NCI-H510A treated with DMSO at 0.1 percent for 48 hours (cell line): ENCODE measurements around the gene CAPN13.

ENCODE experiments used
- DNase-seq: peaks from one replicate; lab custom pipeline; 2025; lab: John Stamatoyannopoulos, UW

The CAPN13 gene

DNA sequence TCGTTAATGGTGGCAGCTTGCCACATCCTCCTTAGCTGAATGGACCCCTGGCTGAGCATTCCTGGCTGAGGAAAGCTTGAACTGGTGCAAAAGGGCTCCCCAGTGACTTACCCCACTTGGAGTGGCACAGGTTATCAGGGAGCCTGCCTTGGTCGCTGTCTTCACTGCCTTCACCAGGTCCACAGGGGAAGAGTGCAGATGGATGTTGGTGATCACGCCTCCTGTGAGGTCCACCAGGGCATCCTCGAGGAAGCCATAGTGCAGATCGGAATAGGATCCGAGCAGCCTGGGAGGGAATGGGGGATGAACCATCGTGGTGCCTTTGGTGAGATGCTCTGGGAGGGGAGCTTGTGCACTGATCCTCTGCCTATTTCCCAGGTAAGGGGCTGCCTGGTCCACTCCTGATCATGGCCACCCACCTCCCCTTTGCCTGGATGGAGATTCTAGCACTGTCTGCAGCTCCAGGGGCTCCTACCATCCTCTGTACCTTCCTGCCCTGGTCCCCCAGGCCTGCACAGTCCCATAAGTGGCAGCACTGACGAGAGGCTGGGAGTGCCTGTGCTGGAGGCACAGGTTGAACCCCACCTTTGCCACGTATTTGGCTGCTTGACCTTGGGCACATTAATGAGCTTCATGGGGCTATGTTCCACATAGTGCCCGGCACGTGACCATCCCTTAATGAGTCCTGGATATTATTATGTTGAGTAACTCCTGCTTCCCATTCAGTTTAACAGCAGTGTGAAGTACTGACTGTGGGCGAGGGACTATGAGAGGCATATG, 43.0 kb downstream of the CAPN13 start:
- no peak for DNase-seq

DNA sequence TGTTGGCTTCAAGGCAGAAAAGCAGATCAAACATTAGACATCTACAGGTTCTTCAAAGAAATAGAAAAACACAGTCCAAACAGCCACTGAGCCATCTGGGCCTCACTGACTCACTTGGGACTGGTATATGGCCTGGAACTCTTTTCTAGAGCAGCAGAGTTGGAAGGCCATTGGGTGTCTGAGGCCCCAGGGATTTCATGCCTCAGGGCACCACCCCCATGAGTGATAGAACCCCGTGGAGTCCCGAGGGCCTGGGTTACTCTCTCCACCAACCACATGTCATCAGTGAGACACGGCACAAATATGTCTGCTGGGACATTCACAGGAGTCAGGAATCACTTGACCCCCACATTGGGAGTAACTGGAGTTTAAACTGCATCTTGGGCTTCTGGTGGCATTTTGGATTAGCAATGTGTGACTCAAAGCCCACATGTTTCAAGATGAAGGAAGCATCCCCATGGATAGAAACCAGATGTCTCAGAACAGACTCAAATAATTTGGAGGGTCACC, 44.0 kb downstream of the CAPN13 start:
- no peak for DNase-seq

DNA sequence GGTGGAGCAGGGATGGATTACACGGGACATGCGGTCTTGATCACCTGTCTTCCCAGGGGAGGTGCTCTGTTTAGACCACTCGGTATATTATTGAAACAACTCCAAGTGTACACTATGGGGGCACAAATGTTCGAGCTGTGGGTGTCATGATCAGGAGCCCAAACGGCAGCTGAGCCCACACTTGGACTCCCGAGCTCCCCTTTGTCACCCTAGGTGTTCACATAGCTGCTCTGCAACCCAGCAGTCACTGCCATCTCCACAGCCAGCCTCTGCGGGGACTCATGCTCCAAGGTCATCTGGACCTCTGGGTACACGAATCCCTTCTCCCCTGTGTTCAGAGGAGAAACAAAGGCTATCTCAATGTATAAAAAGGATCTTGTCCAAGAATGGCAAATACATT, 46.0 kb downstream of the CAPN13 start:
- no peak for DNase-seq

DNA sequence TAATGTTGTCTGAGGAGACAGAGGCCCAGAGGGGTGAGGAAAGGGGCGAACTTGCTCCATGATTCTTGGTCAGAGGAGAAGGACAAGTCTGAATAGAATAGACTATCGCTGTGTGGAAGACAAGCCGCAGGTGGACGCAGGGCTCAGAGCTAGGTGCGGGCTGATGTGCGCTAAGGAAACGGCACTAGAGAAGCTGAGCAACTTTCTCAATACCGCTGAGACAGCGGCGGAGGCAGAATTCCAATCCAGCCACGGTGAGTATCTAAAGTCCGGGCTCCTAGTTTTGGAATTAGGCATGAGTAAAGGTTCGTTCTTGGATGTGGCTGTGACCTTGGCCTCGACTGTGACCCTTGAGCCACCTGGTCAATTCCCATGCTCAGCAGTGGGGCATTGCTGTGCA, 47.8 kb downstream of the CAPN13 start:
- no peak for DNase-seq

DNA sequence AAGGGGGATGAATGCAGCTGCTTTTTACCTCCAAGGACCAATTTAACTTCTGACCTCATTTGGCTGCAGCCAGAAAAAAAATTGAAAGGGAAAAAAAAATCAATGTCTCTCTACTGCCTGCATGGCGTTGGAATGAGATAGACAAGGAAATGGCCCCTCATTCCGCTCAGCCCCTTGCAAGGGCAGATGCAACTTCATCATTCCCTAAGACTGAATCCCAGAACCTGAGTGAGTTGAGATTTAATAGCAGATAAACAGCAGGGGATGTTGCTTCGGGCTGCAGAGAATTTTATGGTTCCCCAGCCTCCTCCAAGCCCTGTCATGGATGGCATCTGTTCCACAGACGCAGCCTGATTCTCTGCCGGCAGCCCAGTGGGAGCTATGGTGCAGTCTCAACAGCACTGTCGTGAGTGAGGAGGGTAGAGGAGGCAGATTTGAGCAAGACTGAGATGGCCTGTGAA, 49.0 kb downstream of the CAPN13 start:
- no peak for DNase-seq

DNA sequence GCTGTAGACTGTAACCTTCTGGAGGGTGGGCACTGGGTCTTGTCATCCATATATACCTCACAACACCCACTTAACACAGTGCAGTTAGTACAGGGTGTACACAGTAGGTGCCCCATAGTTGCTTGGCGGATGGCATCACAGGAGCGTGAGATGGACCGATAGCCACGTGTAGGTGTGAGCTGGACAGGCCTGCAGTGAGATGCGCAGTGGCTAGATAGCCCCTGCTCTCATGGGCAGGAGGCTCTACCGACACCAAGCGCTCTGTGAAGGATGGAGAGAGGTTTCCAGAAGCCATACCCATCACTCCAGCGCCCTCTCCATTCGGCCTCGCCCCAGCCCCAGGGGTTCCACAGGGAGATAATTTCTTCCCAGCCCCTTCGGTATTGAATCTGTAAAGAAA, 49.5 kb downstream of the CAPN13 start:
- DNase-seq: no peak

DNA sequence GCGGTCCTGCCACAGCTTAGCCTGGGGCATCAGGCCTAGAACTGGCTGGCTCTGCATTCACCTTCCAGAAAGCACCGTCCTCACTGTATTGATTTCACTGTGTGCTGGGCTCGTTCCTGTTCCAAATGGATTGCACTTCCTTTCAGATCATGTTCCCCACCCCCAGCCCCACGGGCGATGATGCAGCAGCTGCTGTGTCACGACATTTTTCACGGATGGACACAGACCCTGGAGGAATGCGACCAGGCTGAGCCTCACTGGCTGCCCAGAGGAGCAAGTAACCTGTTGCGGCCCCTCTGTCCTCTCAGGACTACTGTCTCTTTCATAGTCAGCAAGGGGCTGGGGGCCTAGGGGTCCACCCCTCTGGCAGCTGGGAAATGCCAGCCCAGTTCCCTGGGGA, 50.3 kb downstream of the CAPN13 start:
- no peak for DNase-seq

DNA sequence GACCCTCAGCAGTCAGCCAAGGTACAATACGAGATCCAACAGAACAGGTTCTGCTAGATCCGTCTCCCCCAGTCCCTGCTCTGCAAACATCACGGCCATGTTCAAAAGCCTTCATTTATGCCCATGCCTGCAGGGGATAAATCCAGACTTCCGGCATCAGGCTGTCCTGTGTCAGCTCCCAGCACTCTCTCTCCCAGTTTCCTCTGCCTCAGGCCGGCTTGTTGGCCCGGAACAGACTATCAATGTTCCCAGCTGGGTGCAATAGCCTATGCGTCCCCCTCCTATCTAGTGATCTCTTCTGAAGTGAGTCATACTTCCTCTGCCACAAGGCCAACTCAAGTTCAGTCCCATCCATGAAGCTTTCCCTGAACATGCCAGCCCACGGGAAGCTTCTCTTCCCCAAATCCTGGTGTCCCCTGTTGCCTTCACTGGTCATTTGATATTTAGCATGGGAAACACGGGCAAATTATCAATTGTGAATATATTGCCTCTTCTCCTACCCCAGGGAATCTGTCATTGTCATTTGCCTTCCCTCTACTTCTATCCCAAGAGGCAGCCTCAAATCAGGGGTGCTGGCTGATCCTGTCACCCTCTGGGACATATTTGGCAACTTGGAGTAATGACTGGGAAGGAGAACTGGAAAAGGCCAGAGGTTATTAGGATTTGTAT, 51.1 kb downstream of the CAPN13 start:
- DNase-seq: peak; percentile 10

DNA sequence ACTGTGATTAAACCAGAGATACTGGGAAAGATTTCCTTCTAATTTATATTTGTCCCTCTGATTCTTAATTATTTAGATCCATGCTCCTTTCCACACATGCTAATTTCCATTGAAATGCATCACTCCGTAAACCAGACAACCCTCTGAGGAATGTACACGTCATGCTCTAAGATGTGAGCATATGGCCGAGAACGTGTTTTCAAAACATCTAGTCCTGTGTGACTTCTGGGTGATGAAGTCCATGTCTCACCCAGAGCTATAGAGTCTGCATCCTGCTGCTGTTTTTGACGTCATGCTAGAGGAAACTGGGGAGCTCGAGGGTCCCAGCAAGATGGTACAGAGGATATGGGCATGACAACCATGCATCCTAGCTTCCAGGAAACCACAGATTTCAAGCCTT, 53.6 kb downstream of the CAPN13 start:
- DNase-seq: no peak

DNA sequence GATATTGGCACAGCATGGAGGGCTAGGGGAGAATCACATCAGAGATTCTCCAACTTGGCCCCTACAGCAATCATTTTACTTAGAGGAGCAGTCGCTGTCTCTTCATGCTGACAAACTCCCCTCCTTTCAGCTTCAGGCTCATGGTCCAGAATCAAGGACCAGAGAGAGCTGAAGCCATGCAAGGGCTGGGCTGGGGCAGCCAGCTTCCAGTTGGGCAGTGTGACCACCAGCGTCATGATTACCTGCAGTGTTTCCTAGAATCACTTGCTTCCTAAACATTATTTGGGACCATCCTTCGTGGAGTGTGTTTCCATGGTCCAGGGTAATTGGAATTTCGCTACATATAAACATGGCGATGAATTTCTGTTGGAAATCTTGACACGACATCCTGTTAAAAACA, 54.4 kb downstream of the CAPN13 start:
- no peak for DNase-seq

DNA sequence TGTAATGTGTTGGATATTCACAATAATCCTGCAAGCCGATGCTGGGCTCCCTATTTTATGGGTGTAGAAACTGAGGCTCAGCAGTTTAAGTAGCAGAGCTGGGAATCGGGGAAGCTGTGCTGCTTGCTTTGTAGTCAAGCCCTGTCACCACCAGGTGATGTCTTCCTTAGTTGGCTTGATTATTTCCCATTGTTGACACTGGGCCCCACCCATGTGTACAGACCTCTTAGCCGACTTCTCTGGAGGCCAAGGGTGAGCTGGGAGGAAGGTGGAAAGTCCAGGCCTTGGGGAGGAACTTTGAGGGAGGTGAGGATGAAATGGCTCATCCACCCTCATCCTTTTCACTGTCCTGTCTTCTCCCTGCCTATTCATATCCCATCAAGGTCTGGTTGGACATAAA, 60.0 kb downstream of the CAPN13 start:
- DNase-seq: no peak

DNA sequence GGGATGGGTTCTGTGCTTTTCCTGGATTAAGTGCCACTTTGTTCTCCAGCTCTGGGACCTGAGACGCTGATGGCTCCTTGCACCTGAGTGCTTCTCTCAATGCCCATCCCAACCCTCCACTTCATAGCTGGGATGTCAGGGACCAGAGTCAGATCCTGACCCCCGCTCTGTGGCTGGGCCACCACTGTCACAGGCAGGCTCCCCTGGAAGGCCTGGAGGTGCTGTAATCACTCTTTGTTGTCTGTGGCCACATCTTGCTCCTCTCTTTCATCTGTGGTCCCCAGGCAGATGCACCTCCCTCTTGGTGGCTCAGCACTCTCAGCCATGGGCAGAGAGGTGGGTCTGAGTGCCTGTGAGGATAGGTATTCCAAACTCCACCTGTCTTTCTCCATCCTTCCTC, 62.4 kb downstream of the CAPN13 start:
- DNase-seq: no peak

DNA sequence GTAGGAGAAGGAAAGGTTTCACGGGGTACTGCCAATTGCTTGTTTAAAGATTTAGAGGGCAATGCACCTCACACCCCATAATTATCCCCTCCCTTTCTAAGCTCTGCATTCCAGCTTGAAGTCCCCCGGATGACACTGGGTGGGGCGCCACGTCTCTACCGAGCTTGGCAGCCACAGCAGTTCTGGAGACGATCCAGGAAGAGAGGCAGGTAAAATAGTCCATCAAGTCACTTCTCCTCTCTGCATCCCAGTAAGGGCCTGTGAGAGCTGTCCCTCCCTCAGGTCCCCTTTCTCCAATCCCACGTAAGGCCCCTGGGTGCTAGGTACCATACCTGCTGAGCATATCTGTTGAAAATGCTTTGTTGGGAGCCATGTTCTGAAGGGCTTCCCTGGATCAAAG, 65.7 kb downstream of the CAPN13 start:
- no peak for DNase-seq

DNA sequence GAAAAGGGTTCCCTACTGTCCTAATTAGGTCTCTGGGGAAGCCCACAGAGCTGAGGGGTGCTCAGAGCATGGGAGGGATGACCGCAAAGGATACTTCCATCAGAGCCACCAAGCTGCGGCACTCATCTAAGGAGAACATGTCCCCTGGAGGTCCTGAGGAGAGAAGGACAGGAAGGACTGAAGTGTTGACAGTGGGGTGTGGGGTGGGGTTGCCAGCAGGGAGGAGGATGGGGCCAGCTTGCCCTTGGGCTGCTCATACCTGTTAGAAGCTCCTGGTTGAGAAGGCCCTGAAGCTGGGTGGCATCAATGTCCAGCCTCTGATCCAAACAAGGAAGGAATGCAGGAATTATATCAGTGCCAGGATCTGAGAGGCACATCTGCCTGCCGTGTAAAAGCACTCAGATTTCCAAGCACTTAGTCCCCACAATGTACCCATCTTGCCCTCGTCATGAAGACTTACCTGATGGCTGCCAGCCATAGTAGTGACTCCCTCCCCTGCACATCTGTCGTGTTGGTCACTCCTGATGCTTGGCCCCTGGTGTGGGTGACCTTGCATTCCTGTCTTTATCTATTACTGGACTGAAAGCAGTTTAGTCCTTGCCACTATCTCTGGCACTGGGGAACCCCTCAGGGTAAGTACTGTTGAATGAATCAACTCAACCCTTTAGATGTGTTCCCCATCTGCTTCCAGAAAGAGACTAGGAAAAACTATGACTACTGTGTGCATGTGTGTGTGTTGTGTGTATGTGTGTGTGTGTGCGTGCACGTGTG, 68.9 kb downstream of the CAPN13 start:
- no peak for DNase-seq

DNA sequence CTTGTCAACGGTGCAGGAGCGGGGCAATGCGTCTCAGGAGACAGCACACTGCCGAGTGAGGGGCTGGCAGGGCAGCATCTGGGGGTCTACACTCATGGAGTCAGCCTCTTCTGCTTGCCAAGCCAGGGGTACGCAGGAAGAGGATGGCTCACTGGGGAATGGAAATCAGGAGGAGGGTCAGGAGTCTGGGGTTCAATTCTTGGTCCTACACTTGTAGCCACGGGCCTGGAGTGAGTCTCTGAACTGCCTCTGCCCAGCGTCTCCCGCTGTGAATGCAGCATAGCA, 70.0 kb downstream of the CAPN13 start:
- DNase-seq: no peak

DNA sequence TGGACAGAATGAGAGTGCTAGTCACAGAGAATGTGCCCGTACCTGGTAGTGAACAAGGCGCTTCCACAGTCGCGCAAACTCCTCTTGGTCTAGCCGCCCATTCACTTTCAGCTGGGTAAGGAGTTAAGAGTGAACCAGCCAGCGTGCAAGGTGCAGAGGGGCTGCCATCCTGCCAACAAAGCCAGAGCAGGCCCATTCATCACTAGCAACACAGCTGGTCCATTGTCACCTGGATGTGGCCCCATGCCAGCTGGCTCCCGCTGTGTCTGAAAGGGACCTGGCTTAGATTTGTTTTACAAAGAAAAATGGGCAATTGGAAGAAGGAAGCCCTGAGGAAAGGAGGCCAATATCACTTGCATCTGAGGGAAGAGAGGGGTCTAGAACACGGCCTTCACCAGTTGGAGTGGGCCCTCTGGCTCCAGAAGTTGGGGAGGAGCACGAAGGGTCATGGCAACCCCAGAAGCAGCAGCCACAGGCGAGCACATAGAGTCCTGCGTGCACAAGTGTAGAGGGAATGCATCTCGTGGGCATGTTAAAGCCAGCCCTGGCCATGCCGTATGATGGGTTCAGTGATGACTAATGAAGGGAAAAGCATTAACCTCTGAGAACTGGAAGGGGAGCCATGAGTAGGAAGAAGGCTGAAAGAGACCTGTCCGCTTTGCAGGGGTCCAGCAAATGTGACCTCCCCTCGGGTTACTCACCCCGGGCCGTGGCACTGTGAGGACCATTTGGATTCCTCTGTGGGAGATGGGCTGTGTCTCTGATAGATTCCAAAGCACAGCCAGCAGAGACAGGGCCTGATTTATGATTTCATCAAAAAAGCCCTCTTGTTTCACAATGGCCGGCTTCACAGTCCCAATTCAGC, 70.6 kb downstream of the CAPN13 start:
- peak; percentile 37 for DNase-seq

DNA sequence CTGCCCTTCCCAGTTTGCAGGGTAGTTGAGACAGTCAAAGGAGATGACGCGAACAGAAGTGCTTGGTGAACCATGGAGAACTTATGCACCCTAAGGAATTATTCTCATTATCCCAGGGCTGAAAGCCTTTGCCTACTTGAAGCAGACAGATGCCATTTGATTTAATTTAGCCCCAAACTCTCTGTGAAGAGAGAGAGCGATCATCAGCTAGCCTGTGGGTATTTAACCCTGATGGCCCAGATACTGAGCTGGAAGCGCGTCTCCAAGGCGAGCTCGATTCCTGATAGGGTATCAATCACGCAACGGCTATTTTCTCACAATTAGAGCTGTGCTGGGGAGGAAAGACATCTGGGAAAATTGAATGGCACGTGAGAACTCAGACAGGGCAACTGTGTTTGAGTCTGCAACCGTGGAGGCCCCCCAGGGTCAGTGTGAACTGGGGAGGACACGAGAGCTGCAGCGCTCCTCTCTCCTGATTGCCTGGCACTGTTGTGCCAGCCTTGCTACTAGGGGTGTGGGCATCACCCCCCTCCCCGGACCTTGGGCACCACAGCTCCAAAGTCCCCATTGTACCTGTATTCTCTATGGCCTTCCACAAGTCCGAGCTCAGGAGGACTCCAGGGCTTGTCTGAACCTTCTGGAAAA, 73.2 kb downstream of the CAPN13 start:
- no peak for DNase-seq

DNA sequence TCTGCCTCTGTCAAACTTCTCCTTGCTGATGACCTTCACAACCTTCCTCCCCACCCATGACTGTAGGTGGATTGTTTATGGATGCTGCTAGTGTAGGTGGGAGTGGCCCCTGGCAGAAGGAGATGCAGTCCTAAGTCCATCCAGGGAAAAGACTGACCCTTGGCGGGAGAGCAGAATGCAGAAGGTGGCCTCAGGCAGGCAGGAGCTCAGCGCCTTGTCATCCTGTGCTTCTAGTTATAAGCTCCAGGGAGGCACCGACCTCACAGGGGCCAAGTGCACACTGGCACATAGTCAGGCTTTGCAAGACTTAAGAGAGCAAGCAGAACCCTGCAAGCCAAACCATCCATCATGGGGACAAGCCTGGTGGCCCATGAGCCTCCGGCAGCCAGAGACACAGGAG, 74.4 kb downstream of the CAPN13 start:
- DNase-seq: no peak

DNA sequence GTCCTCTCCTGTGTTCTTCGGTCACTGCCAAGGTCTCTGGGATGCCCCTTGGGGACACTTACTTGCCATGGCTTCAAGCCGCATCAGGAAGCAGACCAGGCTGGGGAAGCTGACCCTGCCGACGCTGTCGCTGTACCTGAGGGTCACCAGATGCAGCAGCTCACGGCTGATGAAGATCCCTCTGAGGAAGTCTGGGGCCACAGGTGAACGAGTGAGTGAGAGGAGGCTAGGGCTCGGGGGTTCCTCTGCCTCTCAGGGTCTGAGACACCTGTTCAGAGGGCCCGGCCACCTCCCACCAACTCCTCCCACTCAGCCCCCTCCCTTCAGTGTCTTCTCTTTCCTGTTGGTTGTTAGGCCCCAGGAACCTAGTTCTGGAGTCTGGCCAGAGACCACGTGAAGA, 74.9 kb downstream of the CAPN13 start:
- no peak for DNase-seq

DNA sequence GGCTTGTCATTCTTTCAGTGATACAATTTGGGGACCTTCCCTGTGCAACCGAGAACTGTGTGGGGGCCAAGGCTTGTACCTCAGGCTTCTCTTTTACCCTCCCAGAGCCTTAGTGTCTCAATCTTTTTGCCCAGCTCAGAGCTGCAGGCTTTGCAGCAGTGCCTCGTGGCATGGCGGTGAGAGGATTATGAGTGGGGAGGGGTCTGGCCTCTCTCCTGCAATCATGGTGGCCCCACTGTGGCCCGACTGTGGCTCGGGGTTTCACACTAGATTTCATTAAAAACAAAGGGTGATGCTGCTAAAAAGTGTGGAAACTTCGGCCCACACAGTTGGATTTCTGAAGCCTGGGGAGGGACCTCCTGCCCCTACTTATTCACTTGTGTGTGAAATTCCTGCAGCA, 75.5 kb downstream of the CAPN13 start:
- DNase-seq: no peak
